22Rv1 (cell line): ENCODE data around the gene FAM180A.

Experiments
- H3K27ac ChIP-seq: fragments of 450-650 bp; 2 replicates; pipeline ENCODE4 v1.5.1; 2017
- CTCF ChIP-seq: fragments of 450-650 bp; IDR thresholded peaks from 2 replicates; pipeline ENCODE4 v1.5.1; 2017; ENCODE audit warnings: mild to moderate bottlenecking
- ZFX ChIP-seq: fragments of 450-650 bp; IDR thresholded peaks from 2 replicates; pipeline ENCODE4 v1.6.1; 2017; ENCODE audit warnings: antibody characterized with exemption, borderline replicate concordance

FAM180A gene

GRCh38 chr7:135753616-135754413 lies 5.2 kb upstream of the FAM180A start:
- no peak for TF ChIP-seq CTCF
- TF ChIP-seq ZFX, result no peak
- no peak overlapping the region for H3K27ac ChIP-seq

GRCh38 chr7:135747366-135747765 lies 1.2 kb downstream of the FAM180A start:
- H3K27ac ChIP-seq, result no peak overlapping the region
- TF ChIP-seq ZFX (no peak), CTCF (no peak)

- TF ChIP-seq ZFX (no peak), CTCF (no peak)
- H3K27ac ChIP-seq, result no peak overlapping the region
Observed at GRCh38 chr7:135745703-135746312, 2.8 kb downstream of the FAM180A start.

DNA sequence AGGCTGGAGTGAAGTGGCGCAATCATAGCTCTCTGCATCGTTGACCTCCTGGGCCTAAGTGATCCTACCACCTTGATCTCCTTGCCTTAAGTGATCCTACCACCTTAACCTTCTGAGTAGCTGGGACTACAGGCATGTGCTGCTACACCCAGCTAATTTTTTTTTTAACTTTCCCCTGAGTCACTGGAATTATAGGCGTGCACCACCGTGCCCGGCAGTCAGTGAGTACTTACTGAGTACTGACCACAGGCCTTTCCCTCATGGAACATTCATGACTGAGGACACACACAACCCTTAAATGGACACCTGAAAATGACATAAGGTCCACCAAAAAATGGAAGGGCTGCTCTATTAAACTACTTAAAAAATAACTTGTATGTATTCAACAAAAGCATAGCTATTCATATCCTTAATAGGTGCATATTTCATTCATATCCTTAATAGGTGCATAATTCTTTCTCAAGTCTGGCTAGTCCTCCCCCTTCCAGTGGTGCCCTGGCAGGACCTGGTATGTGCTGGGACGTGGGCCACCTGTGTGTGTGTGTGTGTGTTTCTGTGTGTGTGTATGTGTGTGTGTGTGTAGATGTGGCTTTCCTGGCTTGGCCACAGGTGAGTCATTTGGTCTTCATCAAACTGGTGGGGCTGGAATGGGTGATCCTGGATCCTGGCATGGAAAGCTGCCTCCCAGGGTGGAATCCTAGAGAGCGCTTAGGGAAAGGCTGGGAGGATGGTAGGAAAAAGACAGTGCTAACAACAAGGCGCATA lies 3.5 kb downstream of the FAM180A start:
- no peak for TF ChIP-seq CTCF
- no peak for TF ChIP-seq ZFX
- H3K27ac ChIP-seq, result no peak overlapping the region

- TF ChIP-seq ZFX (no peak), CTCF (no peak)
- H3K27ac ChIP-seq, result no peak overlapping the region
Observed at GRCh38 chr7:135743907-135744731, 4.5 kb downstream of the FAM180A start.

DNA sequence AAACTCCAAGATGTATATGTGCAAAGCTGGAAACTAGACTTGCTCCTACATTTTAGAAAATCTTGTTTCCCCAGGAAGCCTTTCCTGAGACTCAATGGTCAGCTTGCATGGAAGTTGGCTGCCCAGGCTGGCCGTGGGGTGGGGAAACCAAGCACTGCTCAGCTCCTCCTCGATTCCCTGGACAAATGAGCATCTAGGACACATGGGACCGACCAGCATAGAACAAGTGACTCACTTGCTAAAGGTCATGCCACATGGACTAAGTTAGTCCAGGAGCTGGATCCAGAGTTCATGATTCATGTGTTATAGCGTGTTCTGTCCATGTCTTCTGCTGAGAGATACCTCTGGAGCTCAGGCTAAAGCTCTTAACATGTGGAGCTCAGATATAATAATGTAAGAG lies 6.2 kb downstream of the FAM180A start:
- H3K27ac ChIP-seq, result no peak overlapping the region
- TF ChIP-seq ZFX (no peak), CTCF (no peak)
